Fibroblast of mammary gland (primary cell): ENCODE data around the gene INSL3.

Source experiments
- DNase-seq: peaks from one replicate; pipeline ENCODE4 v3.0.0-alpha.2; 2010; ENCODE audit warnings: low read depth
- H3K4me3 ChIP-seq: 2 replicates; pipeline ENCODE4 v1.5.1; 2011; ENCODE audit warnings: low read depth, mild to moderate bottlenecking, low read length, moderate library complexity; ENCODE audit not compliant: control insufficient read depth
- CTCF ChIP-seq: conservative IDR thresholded peaks from 2 replicates; pipeline ENCODE4 v1.5.1; 2011; ENCODE audit warnings: low read depth, low read length, inconsistent platforms; ENCODE audit not compliant: control insufficient read depth, insufficient read depth

INSL3 gene

GRCh38 chr19:17840019-17840418 is 18.7 kb upstream of the INSL3 start:
- no peak overlapping the region for H3K4me3 ChIP-seq
- TF ChIP-seq CTCF, result no peak
- no peak for DNase-seq

GRCh38 chr19:17837972-17838371 is 16.7 kb upstream of the INSL3 start:
- TF ChIP-seq CTCF, result no peak
- no peak overlapping the region for H3K4me3 ChIP-seq
- DNase-seq, result no peak

GRCh38 chr19:17836530-17836929 is 15.2 kb upstream of the INSL3 start:
- TF ChIP-seq CTCF, result no peak
- no peak overlapping the region for H3K4me3 ChIP-seq
- DNase-seq, result no peak

- no peak for DNase-seq
- no peak overlapping the region for H3K4me3 ChIP-seq
- no peak for TF ChIP-seq CTCF
Measured at GRCh38 chr19:17835182-17836006, 14.1 kb upstream of the INSL3 start.

- DNase-seq, result no peak
- no peak overlapping the region for H3K4me3 ChIP-seq
- TF ChIP-seq CTCF, result peak; percentile 4
Measured at GRCh38 chr19:17834350-17835181, 13.2 kb upstream of the INSL3 start.

- no peak for DNase-seq
Measured at GRCh38 chr19:17832443-17833208, 11.3 kb upstream of the INSL3 start.

More at GRCh38 chr19:17832443-17833208, 11.3 kb upstream of the INSL3 start:
- H3K4me3 ChIP-seq, result no peak overlapping the region
- TF ChIP-seq CTCF, result no peak
